GM12801 (cell line): ENCODE results near the gene WSB1.

ENCODE experiments used
- TF ChIP-seq, protein P1 (sequence below): IDR thresholded peaks from one replicate; pipeline ENCODE4 v1.5.1; 2011; ENCODE audit warnings: control low read depth; ENCODE audit not compliant: insufficient read length; ENCODE audit errors: extremely low read depth

The WSB1 gene

DNA sequence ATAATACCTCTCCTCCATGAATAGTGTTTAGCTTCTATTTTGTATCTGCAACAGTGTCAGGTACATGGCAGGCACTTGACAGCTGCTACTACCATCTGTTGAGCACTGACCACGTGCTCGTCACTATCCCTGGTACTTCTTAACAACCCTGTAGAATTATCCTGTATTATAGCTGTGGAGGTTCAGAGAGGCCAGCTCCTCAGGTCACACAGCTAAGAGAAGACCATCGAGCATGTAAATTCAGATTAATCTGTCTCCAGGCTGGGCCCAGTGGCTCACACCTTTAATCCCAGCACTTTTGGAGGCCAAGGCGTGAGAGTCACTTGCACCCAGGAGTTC lies 26.3 kb downstream of the WSB1 start:
- TF ChIP-seq, protein P1, sequence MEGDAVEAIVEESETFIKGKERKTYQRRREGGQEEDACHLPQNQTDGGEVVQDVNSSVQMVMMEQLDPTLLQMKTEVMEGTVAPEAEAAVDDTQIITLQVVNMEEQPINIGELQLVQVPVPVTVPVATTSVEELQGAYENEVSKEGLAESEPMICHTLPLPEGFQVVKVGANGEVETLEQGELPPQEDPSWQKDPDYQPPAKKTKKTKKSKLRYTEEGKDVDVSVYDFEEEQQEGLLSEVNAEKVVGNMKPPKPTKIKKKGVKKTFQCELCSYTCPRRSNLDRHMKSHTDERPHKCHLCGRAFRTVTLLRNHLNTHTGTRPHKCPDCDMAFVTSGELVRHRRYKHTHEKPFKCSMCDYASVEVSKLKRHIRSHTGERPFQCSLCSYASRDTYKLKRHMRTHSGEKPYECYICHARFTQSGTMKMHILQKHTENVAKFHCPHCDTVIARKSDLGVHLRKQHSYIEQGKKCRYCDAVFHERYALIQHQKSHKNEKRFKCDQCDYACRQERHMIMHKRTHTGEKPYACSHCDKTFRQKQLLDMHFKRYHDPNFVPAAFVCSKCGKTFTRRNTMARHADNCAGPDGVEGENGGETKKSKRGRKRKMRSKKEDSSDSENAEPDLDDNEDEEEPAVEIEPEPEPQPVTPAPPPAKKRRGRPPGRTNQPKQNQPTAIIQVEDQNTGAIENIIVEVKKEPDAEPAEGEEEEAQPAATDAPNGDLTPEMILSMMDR: no peak

DNA sequence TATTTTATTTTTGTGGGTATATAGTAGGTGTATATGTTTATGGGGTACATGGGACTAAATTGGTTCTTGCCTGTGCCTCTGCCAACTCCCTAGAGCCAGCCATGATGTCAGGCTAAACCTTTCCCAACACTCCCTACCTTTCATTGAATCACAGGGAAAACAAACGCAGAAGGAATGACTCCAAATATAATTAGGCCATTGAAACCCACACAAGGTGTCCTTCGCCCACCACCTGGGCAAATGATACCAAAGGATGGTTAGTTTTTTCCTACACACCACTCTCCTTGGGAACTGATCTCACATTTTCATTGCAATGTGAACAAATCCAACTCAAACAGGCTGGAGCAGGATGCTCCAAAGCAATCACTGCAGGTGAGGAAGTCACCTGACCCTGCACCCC lies 27.5 kb downstream of the WSB1 start:
- TF ChIP-seq, protein P1: no peak

DNA sequence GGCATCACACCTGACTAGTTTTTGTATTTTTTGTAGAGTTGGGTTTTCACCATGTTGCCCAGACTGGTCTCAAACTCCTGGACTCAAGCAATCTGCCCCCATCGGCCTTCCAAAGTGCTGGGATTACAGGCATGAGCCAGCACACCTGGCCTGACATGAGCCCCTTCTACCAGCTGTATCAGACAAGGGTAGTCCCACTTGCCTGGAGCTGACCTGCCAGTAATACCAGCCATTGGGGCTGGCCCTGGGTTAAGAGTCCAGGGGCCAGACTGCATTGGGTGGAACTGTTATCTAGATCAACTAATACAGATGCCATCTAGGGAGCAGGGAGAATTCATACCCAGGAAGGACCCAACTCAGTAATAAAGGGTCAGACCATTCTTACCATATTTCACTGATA lies 28.1 kb downstream of the WSB1 start:
- TF ChIP-seq, protein P1: no peak

DNA sequence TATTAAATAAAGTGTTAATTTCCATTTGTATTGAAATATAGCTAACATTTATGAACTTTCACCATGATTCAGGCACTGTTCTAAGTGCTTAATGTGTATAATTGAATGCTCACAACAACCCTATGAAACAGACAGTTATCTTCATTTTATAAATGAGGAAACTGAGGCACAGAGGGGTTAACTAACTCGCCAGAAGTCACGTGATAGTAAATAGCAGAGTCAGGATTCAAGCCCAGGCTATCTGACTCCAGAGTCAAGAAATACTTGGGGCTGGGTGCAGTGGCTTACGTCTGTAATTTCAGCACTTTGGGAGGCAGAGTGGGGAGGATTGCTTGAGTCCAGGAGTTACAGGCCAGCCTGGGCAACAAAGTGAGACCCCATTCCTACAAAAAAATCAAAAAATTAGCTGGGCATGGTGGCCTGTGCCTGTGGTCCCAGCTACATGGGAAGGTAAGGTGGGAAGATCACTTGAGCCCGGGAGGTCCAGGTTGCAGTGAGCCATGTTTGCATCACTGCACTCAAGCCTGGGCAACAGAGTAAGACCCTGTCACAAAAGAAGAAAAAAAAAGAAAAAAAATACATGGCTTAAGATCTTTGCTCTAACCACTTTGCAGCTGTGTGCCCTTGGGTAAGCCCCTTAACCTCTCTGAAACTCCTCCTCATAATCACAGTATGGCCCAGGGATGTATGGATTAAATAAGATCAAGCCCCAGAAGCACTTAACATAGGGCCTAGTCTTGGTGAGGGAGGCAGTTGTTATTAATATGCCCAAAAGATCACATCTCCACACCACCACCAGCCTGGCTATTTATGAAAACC lies 29.0 kb downstream of the WSB1 start:
- TF ChIP-seq, protein P1: no peak

DNA sequence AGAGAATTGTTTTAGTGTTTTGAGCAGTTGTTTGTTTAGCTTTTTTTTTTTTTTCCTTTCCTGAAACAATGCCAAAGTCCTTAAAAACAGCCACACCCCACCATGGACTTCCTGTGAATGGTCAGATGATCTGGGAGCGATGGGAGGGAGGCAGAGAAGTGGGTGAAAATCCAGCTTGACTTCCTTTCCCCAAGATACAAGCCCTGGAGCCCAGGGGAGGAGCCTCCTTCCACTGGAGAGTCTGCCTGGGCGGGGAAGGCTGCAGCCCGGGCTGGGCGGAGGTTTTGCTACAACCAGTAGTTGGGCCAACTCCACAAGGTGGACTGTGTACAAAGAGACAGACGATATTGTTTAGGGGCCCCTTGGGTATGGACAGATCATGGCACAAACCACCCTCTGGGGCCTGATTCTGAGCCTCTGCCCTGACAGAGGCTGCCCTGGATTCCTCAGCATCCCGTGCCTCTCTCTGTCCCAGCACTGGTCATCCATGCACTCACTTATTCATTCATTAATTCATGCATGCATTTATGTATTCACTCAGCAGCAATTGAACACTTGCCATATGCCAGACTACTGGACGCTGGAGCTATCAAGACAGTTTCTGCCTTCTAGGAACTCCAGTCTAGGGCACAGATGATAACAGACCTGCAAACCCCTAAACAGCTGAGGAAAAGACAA lies 29.8 kb downstream of the WSB1 start:
- TF ChIP-seq, protein P1: no peak

DNA sequence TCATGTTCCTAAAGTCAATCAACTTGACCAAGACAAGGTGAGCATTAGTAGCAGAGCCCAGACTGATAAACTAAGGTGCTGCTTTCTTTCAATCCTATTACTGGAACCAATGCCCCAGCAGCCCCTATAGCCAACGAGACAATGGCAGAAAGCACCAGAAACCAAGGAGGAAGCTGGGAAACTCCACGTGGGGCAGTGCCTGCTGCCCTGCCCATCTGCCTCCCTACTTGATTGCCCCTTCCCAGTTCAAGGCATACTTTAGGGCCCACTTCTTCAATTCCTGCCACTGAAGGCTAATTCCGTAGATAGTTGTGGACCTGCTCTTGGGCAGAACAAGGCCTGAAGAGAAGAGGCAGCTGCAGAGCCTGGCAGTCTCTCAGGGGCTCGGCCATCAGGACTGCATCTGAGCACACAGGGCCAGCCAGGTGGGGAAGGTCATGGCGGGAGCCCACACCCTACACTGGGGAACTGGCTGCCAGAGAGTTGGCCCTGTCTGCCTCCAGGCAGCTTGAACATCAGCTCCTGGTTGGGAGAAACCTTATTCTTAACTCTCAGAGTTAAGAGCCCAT lies 30.9 kb downstream of the WSB1 start:
- TF ChIP-seq, protein P1: no peak

DNA sequence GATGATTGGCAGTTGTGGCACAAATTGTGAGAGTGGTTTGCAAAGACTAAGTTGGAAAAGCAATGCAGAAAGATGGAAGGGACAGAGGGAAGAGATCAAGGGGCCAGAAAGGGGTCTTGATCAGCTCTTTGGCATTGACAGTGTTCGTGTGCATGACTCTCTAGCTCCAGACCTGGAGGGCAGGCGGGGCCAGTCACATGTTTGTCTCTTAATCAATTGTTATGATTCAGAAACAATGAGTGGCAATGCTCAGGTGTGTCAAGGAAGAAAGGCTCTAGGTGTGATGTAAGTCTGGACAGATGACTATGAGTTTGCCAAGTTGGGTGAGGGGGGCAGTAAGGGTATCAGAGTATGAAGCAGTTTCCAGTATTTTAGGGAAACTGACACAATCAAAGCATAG lies 32.1 kb downstream of the WSB1 start:
- TF ChIP-seq, protein P1: no peak
